Diencephalon (tissue), 1 donor: Measurements from ENCODE around the gene LDHA. TPM values are rescaled to one million over a fixed set of nuclear protein-coding genes. Genes with fewer than 3 reads are reported as not detected.

Source experiments
- small RNA-seq: library from RNA; depleted of rRNA; stranded (forward); fragments of <200 nt; gene quantifications from one replicate; pipeline ENCODE3, GENCODE V24; 2014
- total RNA-seq: library from RNA; depleted of rRNA; stranded (reverse); fragments of >200 nt; gene quantifications from one replicate; pipeline ENCODE4 v1.2.3, GENCODE V29; 2014

Gene LDHA
- 196 TPM for total RNA-seq

GRCh38 chr11:18394275-18394927, at the start of gene LDHA:
TSS of gene LDHA (plus strand) at chr11:18394563. CDS start at chr11:18396843, 2,280 bp downstream.

GRCh38 chr11:18455686-18456372, 61.5 kb downstream of the LDHA start, which contains the start of gene LDHAL6A:
TSS of gene LDHAL6A (plus strand) at chr11:18455856. CDS start at chr11:18456681, 825 bp downstream.

Small RNA genes within 50 kb of the gene (small RNA-seq; reads per million reads assigned to genes)
- 0.28 reads per million, percentile 16 among the genes with 10 or more reads in this experiment for gene MIR3159

Other genes starting within 250 kb of the LDHA start
- not detected for gene MRGPRX4, start 221.7 kb upstream of the LDHA start, total RNA-seq
- gene SAA4, start 157.8 kb upstream of the LDHA start, total RNA-seq = not detected
- gene SAA2, start 145.9 kb upstream of the LDHA start, total RNA-seq = not detected
- not detected for gene SAA1, start 128.3 kb upstream of the LDHA start, total RNA-seq
- gene HPS5, start 72.4 kb upstream of the LDHA start, total RNA-seq = 117 TPM
- gene GTF2H1, start 72.0 kb upstream of the LDHA start, total RNA-seq = 63.4 TPM
- gene LDHC, start 17.8 kb downstream of the LDHA start, total RNA-seq = not detected
- 0.46 TPM for gene LDHAL6A, start 61.3 kb downstream of the LDHA start, total RNA-seq
- gene TSG101, start 132.4 kb downstream of the LDHA start, total RNA-seq = 84.7 TPM
- gene UEVLD, start 194.2 kb downstream of the LDHA start, total RNA-seq = 20.1 TPM
- gene MISFA, start 205.2 kb downstream of the LDHA start, total RNA-seq = 1.2 TPM
- gene SPTY2D1, start 239.8 kb downstream of the LDHA start, total RNA-seq = 11.8 TPM